Measurements from ENCODE around the gene CDH3. TPM values are rescaled to one million over a fixed set of nuclear protein-coding genes. Genes with fewer than 3 reads are reported as not detected.

CDH3 gene
- total and polyA plus RNA-seq, 2 donors (not counting 1 experiment from before 2014, with no cell fraction given), result 0.14 TPM; not detected in 1

- Histone ChIP-seq H3K9me3 (ENCODE audit: control insufficient read depth, insufficient read depth, low read depth, low read length) (no peaks in the 10 kb centered on the region), H3K4me1 (ENCODE audit: control insufficient read depth, extremely low read depth, insufficient read depth, low read length) (peaks cover 2% of the 10 kb centered on the region), H3K79me2 (ENCODE audit: control insufficient read depth, insufficient read depth, low read length) (no peaks in the 10 kb centered on the region), H3K4me3 (replicated peaks in 1 of 4; ENCODE audit: control extremely low read depth in 1 of 4, insufficient read depth in 1 of 4, low read depth in 3 of 4, low read length in 4 of 4) (no peak overlapping the region), H2AFZ (ENCODE audit: low read length) (no peak overlapping the region), H3K27me3 (ENCODE audit: control insufficient read depth, insufficient read depth, low read length) (no peaks in the 10 kb centered on the region), H3K27ac (ENCODE audit: insufficient read depth, low read length) (no peak overlapping the region), H3K36me3 (ENCODE audit: control insufficient read depth, insufficient read depth, low read length) (no peaks in the 10 kb centered on the region), H3K4me2 (ENCODE audit: extremely low read depth, insufficient read depth, low read length) (no peak overlapping the region), H3K9ac (ENCODE audit: insufficient read depth, low read length) (no peak overlapping the region), H4K20me1 (ENCODE audit: control insufficient read depth, extremely low read depth, insufficient read depth, low read length) (no peaks in the 10 kb centered on the region)
- DNase-seq (ENCODE audit: low read depth in 2 of 2), result no peak
- TF ChIP-seq EZH2 (IDR thresholded peaks at IDR 0.05; ENCODE audit: low read length, missing control alignments), result no peak
- TF ChIP-seq CTCF (conservative IDR thresholded peaks at IDR 0.05 in 1 of 2, IDR thresholded peaks at IDR 0.05 in 1 of 2; ENCODE audit: low read depth in 1 of 2, low read length in 2 of 2), result no peak
Measured at GRCh38 chr16:68662035-68662434, 16.9 kb downstream of the CDH3 start.

- Histone ChIP-seq H3K4me2 (ENCODE audit: extremely low read depth, insufficient read depth, low read length) (no peak overlapping the region), H3K9me3 (ENCODE audit: control insufficient read depth, insufficient read depth, low read depth, low read length) (no peaks in the 10 kb centered on the region), H3K79me2 (ENCODE audit: control insufficient read depth, insufficient read depth, low read length) (no peaks in the 10 kb centered on the region)
Measured at GRCh38 chr16:68664297-68664696, 19.2 kb downstream of the CDH3 start.

GRCh38 chr16:68665501-68665900, 20.4 kb downstream of the CDH3 start:
- DNase-seq (ENCODE audit: low read depth in 2 of 2), result peak in 1 of 2 donors; percentile 64
- Histone ChIP-seq H2AFZ (ENCODE audit: low read length) (no peak overlapping the region), H3K4me2 (ENCODE audit: extremely low read depth, insufficient read depth, low read length) (no peak overlapping the region), H3K9me3 (ENCODE audit: control insufficient read depth, insufficient read depth, low read depth, low read length) (no peaks in the 10 kb centered on the region), H3K79me2 (ENCODE audit: control insufficient read depth, insufficient read depth, low read length) (no peaks in the 10 kb centered on the region), H3K27me3 (ENCODE audit: control insufficient read depth, insufficient read depth, low read length) (no peaks in the 10 kb centered on the region), H3K36me3 (ENCODE audit: control insufficient read depth, insufficient read depth, low read length) (no peaks in the 10 kb centered on the region), H3K9ac (ENCODE audit: insufficient read depth, low read length) (no peak overlapping the region), H3K4me1 (ENCODE audit: control insufficient read depth, extremely low read depth, insufficient read depth, low read length) (no peaks in the 10 kb centered on the region), H3K27ac (ENCODE audit: insufficient read depth, low read length) (no peak overlapping the region), H4K20me1 (ENCODE audit: control insufficient read depth, extremely low read depth, insufficient read depth, low read length) (no peaks in the 10 kb centered on the region), H3K4me3 (replicated peaks in 1 of 4; ENCODE audit: control extremely low read depth in 1 of 4, insufficient read depth in 1 of 4, low read depth in 3 of 4, low read length in 4 of 4) (no peak overlapping the region)
- TF ChIP-seq CTCF (conservative IDR thresholded peaks at IDR 0.05 in 1 of 2, IDR thresholded peaks at IDR 0.05 in 1 of 2; ENCODE audit: low read depth in 1 of 2, low read length in 2 of 2) (no peak), EZH2 (IDR thresholded peaks at IDR 0.05; ENCODE audit: low read length, missing control alignments) (no peak)

More at GRCh38 chr16:68664297-68664696, 19.2 kb downstream of the CDH3 start:
- Histone ChIP-seq H3K27me3 (ENCODE audit: control insufficient read depth, insufficient read depth, low read length) (no peaks in the 10 kb centered on the region), H4K20me1 (ENCODE audit: control insufficient read depth, extremely low read depth, insufficient read depth, low read length) (no peaks in the 10 kb centered on the region), H3K36me3 (ENCODE audit: control insufficient read depth, insufficient read depth, low read length) (no peaks in the 10 kb centered on the region), H3K4me3 (replicated peaks in 1 of 4; ENCODE audit: control extremely low read depth in 1 of 4, insufficient read depth in 1 of 4, low read depth in 3 of 4, low read length in 4 of 4) (no peak overlapping the region), H3K4me1 (ENCODE audit: control insufficient read depth, extremely low read depth, insufficient read depth, low read length) (no peaks in the 10 kb centered on the region), H3K9ac (ENCODE audit: insufficient read depth, low read length) (no peak overlapping the region), H3K27ac (ENCODE audit: insufficient read depth, low read length) (no peak overlapping the region), H2AFZ (ENCODE audit: low read length) (no peak overlapping the region)
- DNase-seq (ENCODE audit: low read depth in 2 of 2), result peak in 1 of 2 donors; percentile 68
- TF ChIP-seq CTCF (conservative IDR thresholded peaks at IDR 0.05 in 1 of 2, IDR thresholded peaks at IDR 0.05 in 1 of 2; ENCODE audit: low read depth in 1 of 2, low read length in 2 of 2) (no peak), EZH2 (IDR thresholded peaks at IDR 0.05; ENCODE audit: low read length, missing control alignments) (no peak)
